Heart left ventricle (tissue), 13 donors: ENCODE measurements around the gene USE1.

Experiments used
- CTCF ChIP-seq, 12 donors: fragments of 200-600 bp; sonication (generic) in 4 of 12; IDR thresholded peaks; one replicate each; pipeline versions ENCODE4 v1.5.0 to v1.8.0; 2018 to 2022; ENCODE audit warnings: antibody characterized with exemption in 12 of 12, mild to moderate bottlenecking in 5 of 12
- POLR2A ChIP-seq, 2 donors: fragments of 450-650 bp; IDR thresholded peaks; one replicate each; pipeline ENCODE4 v1.6.1; 2017; ENCODE audit warnings: antibody characterized with exemption in 2 of 2, mild to moderate bottlenecking in 2 of 2, moderate library complexity in 2 of 2
- donor health status: ischemic (EF 13 %, LVEDD 7.1; RV severe dilation, severe dysfunction).
- donor health status: DM: no; HTN: yes; CAD: no.
- donor health status: DM: no; HTN: no; CAD: no.
- donor health status: ischemic (EF 25% LVEDD 6.9; RV normal size, moderate dysfunction).
- donor health status: ischemic (EF 25% LVEDD 5.7; RV mildly dilated, moderate dysfunction).
- donor health status: ischemic (EF 35%, LVEDD 5.7; RV mildly dilated, moderate dysfunction).
- donor health status: nonischemic (EF 11% LVEDD 7.7; RV severe dilation, severe dysfunction).
- donor health status: DM: yes; HTN: yes; CAD: no.
- donor health status: PGD.
- donor health status: ischemic (EF 29% LVEDD 5.4; RV normal size, mild dysfunction).
- donor health status: nonischemic (EF 23%, LVEDD 6.1; RV moderate dilation, normal function).

DNA sequence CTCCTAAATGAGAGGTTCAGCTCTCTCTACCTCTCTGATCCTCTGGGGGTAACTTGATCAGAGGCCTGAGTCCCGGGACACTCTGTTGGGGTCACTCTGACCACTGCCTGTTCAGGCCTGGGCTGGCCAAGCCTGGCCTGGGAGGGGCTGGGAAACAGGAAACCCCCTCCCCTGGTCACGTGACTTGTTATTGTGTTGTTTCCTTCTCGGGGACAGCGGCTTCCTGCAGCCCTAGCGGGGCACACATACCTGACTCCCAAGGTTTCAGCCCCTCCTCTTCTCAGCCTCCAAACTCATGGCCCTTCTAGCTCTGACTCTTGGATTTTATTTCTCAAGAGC is 49.5 kb downstream of the USE1 start, which contains the start of gene USHBP1:
- TF ChIP-seq CTCF (IDR thresholded peaks at IDR 0.05) (no peak), POLR2A (IDR thresholded peaks at IDR 0.05) (peak in 1 of 2 donors; percentile 80)
